ENCODE results near the gene ZNF256.
A peak's percentile ranks its signal among the peaks of the same experiment; 100 is the strongest.

Gene ZNF256

DNA sequence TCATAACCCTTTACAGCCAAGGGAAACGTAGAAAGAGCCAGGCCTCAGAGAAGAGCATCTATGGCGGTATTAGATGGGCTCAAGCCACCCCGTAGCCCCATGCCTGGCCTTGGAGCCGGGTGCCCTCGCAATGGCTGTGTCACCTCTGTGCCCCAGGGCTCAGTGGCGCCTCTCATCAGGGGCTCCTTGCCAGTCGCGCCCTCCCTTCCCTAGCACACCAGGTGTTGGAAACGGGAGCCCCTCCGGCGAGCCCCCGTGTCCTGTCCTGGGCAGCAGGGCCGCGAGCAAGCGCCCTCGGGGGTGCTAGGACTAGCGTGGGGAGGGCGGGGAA is 453 bp downstream of the ZNF256 start:
- no peak for TF ChIP-seq POLR2AphosphoS5 (IDR thresholded peaks at IDR 0.05; ENCODE audit: low read depth, low read length)
- TF ChIP-seq PAX5 (IDR thresholded peaks at IDR 0.05; ENCODE audit: insufficient read depth, low read length, severe bottlenecking): no peak
- no peak for TF ChIP-seq POU2F2 (IDR thresholded peaks at IDR 0.05; ENCODE audit: low read depth, low read length)
- DNase-seq (ENCODE audit: insufficient read length, low spot score) (no peak), FAIRE-seq (no peak)

DNA sequence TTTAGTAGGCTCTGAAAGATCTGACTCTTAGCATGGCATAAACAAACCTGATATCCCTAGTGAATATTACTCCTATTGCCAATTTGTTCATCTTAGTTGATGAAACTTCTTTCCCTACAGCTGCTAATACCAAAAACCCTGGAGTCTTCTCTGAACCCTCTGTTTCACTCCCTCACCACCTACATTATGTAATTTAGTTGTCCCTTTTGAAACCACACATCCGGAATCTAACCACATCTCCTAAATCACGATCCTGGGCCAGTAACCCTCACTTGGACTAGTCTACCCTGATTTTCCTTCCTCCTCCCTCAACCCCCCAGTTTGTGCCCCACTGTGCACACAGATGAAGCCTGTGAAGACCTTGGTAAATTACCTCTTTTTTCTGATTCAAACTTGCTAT is 1.2 kb downstream of the ZNF256 start:
- no peak for DNase-seq (ENCODE audit: insufficient read length, low spot score)
- no peak for FAIRE-seq
- TF ChIP-seq SPI1 (IDR thresholded peaks at IDR 0.05; ENCODE audit: low read depth, low read length) (no peak), TAF1 (IDR thresholded peaks at IDR 0.05; ENCODE audit: low read depth, low read length) (no peak), POLR2A (IDR thresholded peaks at IDR 0.05; ENCODE audit: low read depth, low read length) (no peak), POLR2AphosphoS5 (IDR thresholded peaks at IDR 0.05; ENCODE audit: low read depth, low read length) (no peak), PAX5 (IDR thresholded peaks at IDR 0.05; ENCODE audit: insufficient read depth, low read length, severe bottlenecking) (no peak)

DNA sequence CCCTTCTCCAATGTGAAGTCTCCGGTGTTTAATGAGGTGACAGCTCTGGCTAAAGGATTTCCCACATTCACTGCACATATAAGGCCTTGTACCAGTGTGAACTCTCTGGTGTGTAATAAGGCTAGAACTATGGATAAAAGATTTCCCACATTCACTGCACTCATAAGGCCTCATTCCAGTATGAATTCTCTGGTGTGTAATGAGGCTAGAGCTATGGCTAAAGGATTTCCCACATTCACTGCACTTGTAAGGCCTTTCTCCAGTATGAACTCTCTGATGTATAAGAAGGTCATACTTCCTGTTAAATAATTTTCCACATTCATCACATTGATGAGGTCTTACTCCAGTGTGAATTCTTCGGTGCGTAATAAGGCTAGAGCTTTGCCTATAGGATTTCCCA is 5.9 kb downstream of the ZNF256 start:
- TF ChIP-seq POLR2A (IDR thresholded peaks at IDR 0.05; ENCODE audit: low read depth, low read length) (no peak), POU2F2 (IDR thresholded peaks at IDR 0.05; ENCODE audit: low read depth, low read length) (no peak), PAX5 (IDR thresholded peaks at IDR 0.05; ENCODE audit: insufficient read depth, low read length, severe bottlenecking) (no peak), POLR2AphosphoS5 (IDR thresholded peaks at IDR 0.05; ENCODE audit: low read depth, low read length) (no peak), TAF1 (IDR thresholded peaks at IDR 0.05; ENCODE audit: low read depth, low read length) (no peak), SPI1 (IDR thresholded peaks at IDR 0.05; ENCODE audit: low read depth, low read length) (no peak)
- no peak for FAIRE-seq
- no peak for DNase-seq (ENCODE audit: insufficient read length, low spot score)

DNA sequence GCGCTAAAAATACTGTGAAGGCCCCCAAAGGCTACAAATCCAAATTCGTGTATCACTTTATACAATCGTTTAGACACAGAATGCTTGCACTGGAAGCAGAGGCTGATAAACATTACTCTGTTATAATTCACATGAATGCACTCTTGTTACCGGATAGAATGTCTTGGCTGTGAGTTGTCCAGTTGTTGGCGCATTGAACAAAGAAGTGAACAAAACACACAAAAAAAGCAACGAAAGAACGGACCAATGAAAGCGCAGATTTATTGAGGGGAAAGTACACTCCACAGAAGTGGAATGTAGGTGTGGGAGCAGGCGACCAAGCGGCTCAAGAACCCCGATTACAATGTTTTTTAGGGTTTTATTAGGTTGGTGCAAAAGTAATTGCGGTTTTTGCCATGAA is 11.8 kb downstream of the ZNF256 start:
- no peak for DNase-seq (ENCODE audit: insufficient read length, low spot score)
- TF ChIP-seq TAF1 (IDR thresholded peaks at IDR 0.05; ENCODE audit: low read depth, low read length): no peak
- no peak for TF ChIP-seq SPI1 (IDR thresholded peaks at IDR 0.05; ENCODE audit: low read depth, low read length)
- no peak for TF ChIP-seq POLR2AphosphoS5 (IDR thresholded peaks at IDR 0.05; ENCODE audit: low read depth, low read length)
- no peak for TF ChIP-seq PAX5 (IDR thresholded peaks at IDR 0.05; ENCODE audit: insufficient read depth, low read length, severe bottlenecking)
- no peak for TF ChIP-seq POU2F2 (IDR thresholded peaks at IDR 0.05; ENCODE audit: low read depth, low read length)
- no peak for TF ChIP-seq POLR2A (IDR thresholded peaks at IDR 0.05; ENCODE audit: low read depth, low read length)
- FAIRE-seq: no peak

DNA sequence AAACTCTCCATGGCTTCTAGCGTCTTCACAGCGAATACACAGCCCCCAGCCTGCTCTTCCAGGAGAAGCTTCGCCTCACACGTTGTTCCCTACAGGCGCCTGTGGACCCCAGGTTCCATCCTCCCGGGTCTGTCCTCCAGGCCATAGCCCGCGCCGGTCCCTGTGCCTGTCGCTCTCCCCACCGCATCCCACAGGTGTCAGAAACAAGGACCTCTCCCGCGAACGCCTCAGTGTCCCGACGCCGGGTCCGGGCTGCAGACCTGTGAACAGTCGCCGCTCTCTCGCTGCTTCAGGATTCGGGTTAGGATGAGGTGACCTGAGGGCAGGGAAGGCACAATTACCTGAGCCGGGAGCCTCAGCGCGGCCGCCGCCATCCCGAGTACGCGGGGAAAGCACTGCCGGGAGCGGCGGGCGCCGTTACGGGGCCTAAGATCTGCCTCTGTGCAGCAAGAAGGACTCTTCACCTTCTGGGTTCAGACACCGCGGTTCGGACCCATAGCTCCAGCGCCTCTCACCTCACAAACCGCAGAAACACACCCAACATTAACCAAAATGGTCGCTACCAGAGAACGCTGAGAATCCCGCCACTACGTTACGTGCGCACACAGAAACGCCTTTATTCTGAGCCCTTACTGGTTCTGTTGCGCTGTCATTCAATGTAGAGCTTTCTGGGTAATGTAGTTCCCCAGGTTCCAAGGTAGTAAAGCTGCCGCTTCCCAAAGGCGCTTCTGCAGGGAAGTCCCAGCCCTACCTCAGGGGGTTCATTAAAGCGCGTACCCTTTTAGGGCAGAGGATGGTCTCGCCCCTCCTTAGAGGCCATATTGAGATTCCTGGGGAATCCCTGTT is 12.5 kb downstream of the ZNF256 start, which contains the start of gene ZNF418:
Gene ZNF418 (minus strand): TSS at position 583 of the 846 bp plus-strand sequence. CDS start 1,580 bp downstream, outside the sequence.
- DNase-seq (ENCODE audit: insufficient read length, low spot score) (no peak), FAIRE-seq (no peak)
- TF ChIP-seq TAF1 (IDR thresholded peaks at IDR 0.05; ENCODE audit: low read depth, low read length) (no peak), POLR2AphosphoS5 (IDR thresholded peaks at IDR 0.05; ENCODE audit: low read depth, low read length) (no peak), SPI1 (IDR thresholded peaks at IDR 0.05; ENCODE audit: low read depth, low read length) (no peak), POLR2A (IDR thresholded peaks at IDR 0.05; ENCODE audit: low read depth, low read length) (no peak), POU2F2 (IDR thresholded peaks at IDR 0.05; ENCODE audit: low read depth, low read length) (no peak), PAX5 (IDR thresholded peaks at IDR 0.05; ENCODE audit: insufficient read depth, low read length, severe bottlenecking) (no peak)

DNA sequence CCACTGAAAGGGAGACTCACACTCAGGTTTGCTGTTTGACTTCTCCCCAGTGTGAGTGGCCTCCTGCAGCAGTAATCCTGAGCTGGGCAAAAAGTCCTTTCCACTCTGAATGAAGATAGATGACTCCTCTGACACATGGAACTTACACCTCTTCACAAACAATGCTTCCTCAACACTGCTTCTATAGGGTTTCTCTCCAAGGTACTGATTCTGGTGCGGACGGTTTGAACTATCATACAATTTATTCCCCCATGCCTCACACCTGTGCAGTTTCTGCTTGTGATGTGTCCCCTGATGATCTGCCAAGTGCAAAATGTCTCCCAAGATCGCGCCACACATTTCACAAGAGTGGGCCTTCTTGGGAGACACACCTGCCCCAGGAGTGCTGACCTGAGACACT is 19.9 kb downstream of the ZNF256 start:
- FAIRE-seq (no peak), DNase-seq (ENCODE audit: insufficient read length, low spot score) (no peak)
- TF ChIP-seq PAX5 (IDR thresholded peaks at IDR 0.05; ENCODE audit: insufficient read depth, low read length, severe bottlenecking): no peak
- no peak for TF ChIP-seq POU2F2 (IDR thresholded peaks at IDR 0.05; ENCODE audit: low read depth, low read length)
- TF ChIP-seq POLR2AphosphoS5 (IDR thresholded peaks at IDR 0.05; ENCODE audit: low read depth, low read length): no peak
- no peak for TF ChIP-seq TAF1 (IDR thresholded peaks at IDR 0.05; ENCODE audit: low read depth, low read length)
- TF ChIP-seq SPI1 (IDR thresholded peaks at IDR 0.05; ENCODE audit: low read depth, low read length): no peak
- TF ChIP-seq POLR2A (IDR thresholded peaks at IDR 0.05; ENCODE audit: low read depth, low read length): no peak

DNA sequence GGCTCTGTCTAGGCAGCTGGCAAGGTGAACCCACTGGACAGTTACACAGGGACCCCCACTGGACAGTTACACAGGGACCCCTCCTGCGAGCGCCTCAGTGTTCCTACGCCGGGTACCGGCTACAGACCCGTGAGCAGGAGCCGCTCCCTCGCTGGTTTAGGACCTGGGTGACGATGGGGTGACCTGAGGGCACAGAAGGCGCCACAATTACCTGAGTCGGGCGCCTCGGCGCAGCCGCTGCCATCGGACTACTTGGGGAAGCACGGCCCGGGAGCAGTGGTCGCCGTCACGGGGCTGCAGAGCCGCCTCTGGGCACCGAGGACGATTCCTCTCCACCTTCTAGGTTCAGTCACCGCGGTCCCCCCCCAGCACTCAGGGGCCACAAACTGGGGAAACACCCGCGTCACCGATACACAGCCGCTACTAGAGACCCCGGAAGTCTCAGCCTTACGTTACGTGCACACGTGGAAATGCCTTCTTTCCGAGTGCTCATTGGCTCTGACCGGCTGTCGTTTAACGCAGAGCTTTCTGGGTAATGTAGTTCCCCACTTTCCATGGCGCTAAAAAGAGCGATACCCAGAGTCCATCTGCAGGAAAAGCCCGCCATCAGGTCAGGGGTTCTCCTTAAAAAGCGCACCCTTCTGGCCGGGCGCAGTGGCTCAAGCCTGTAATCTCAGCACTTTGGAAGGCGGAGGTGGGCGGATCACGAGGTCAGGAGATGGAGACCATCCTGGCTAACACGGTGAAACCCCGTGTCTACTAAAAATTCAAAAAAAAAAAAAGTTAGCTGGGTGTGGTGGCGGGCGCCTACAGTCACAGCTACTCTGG is 31.1 kb downstream of the ZNF256 start, which contains the start of gene ZNF417:
Gene ZNF417 (minus strand): TSS at position 425 of the 828 bp plus-strand sequence. CDS start 181 bp downstream, at position 244.
- DNase-seq (ENCODE audit: insufficient read length, low spot score): peak; percentile 79
- peak; percentile 97 for FAIRE-seq
- peak; percentile 70 for TF ChIP-seq POLR2AphosphoS5 (IDR thresholded peaks at IDR 0.05; ENCODE audit: low read depth, low read length)
- TF ChIP-seq POLR2A (IDR thresholded peaks at IDR 0.05; ENCODE audit: low read depth, low read length): peak; percentile 49; the same call in 1 of the 2 replicates

DNA sequence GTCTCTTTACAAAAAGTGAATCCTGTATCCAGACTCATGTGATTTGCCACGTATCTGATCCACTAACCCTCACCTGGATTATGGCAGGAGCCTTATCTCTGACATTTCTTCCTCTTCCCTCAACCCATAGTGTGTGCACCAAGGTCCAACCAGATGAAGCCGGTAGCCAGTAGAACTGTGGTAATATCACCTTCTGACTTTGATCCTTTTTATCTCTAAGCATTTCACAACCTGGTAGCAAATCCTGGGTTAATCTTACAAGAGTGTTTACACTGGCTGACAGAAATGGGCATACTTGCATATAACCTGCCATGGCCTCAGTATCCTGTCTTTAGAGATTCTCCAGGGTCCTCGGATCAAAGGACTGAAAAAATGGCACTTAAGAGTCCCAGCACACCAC is 33.0 kb downstream of the ZNF256 start:
- FAIRE-seq (no peak), DNase-seq (ENCODE audit: insufficient read length, low spot score) (no peak)
- TF ChIP-seq TAF1 (IDR thresholded peaks at IDR 0.05; ENCODE audit: low read depth, low read length) (no peak), SPI1 (IDR thresholded peaks at IDR 0.05; ENCODE audit: low read depth, low read length) (no peak), POU2F2 (IDR thresholded peaks at IDR 0.05; ENCODE audit: low read depth, low read length) (no peak), PAX5 (IDR thresholded peaks at IDR 0.05; ENCODE audit: insufficient read depth, low read length, severe bottlenecking) (no peak), POLR2A (IDR thresholded peaks at IDR 0.05; ENCODE audit: low read depth, low read length) (no peak), POLR2AphosphoS5 (IDR thresholded peaks at IDR 0.05; ENCODE audit: low read depth, low read length) (no peak)

DNA sequence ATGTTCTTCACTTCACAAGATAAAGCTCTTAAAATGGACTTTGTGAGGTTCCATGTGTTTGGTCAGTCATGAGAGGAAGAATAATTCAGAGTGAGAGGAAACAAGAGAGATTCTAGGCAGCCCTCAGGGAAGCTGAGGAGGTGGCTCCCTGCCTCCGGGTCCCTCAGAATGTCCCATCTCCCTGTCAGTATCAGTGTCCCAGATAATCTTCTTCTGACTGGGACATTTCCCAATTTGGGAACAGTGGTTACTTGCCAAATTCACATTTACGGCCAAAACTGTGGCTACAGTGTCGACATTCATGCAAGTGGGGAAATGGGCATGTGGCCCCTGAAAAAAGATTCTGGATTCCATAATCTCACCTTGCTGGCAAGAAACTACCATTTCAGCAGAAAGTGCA is 40.1 kb downstream of the ZNF256 start:
- DNase-seq (ENCODE audit: insufficient read length, low spot score) (no peak), FAIRE-seq (no peak)
- TF ChIP-seq POLR2AphosphoS5 (IDR thresholded peaks at IDR 0.05; ENCODE audit: low read depth, low read length): no peak
- no peak for TF ChIP-seq PAX5 (IDR thresholded peaks at IDR 0.05; ENCODE audit: insufficient read depth, low read length, severe bottlenecking)
- TF ChIP-seq POLR2A (IDR thresholded peaks at IDR 0.05; ENCODE audit: low read depth, low read length): no peak
- no peak for TF ChIP-seq TAF1 (IDR thresholded peaks at IDR 0.05; ENCODE audit: low read depth, low read length)
- no peak for TF ChIP-seq SPI1 (IDR thresholded peaks at IDR 0.05; ENCODE audit: low read depth, low read length)
- no peak for TF ChIP-seq POU2F2 (IDR thresholded peaks at IDR 0.05; ENCODE audit: low read depth, low read length)

Measured in GM12891 (cell line).